HepG2 (cell line): ENCODE results near the gene ZBTB9. TPM values are rescaled to one million over a fixed set of nuclear protein-coding genes. Genes with fewer than 3 reads are reported as not detected.
A peak's percentile ranks its signal among the peaks of the same experiment; 100 is the strongest.

Experiments
- CREBL2 ChIP-seq: sonication (generic); formaldehyde crosslinking; IDR thresholded peaks from 2 replicates; pipeline ENCODE4 v1.8.1; 2023; ENCODE audit warnings: missing genetic modification reagents, mild to moderate bottlenecking, borderline replicate concordance
- NFIC ChIP-seq: IDR thresholded peaks from 2 replicates; pipeline ENCODE4 v1.6.1; 2012; ENCODE audit warnings: mild to moderate bottlenecking, low read length, inconsistent platforms
- RARG ChIP-seq: sonication (generic); formaldehyde crosslinking; IDR thresholded peaks from 2 replicates; pipeline ENCODE4 v1.4.0; 2020; ENCODE audit warnings: low read depth, mild to moderate bottlenecking, missing genetic modification reagents
- RXRA ChIP-seq: sonication (generic); formaldehyde crosslinking; IDR thresholded peaks from 2 replicates; pipeline ENCODE4 v1.5.1; 2020; ENCODE audit warnings: missing genetic modification reagents
- TGIF2 ChIP-seq: IDR thresholded peaks from 2 replicates; pipeline ENCODE4 v1.6.1; 2016; ENCODE audit warnings: control low read depth, missing compliant biosample characterization
- ZNF639 ChIP-seq: conservative IDR thresholded peaks from 2 replicates; pipeline ENCODE4 v1.6.1; 2018; ENCODE audit warnings: missing genetic modification reagents
- polyA plus RNA-seq, 8 experiments: library from polyadenylated mRNA; depleted of rRNA in 3 of 8; stranded (reverse) in 7 of 8; unstranded in 1 of 8; fragments of >200 nt; fragmentation: Illumina TruSeq in 4 of 8; extraction: Trizol in 4 of 8; gene quantifications; 2 replicates each; pipeline versions ENCODE4 v1.2.1 to v1.2.3, GENCODE V29; 2011 to 2016; ENCODE audit warnings: low read depth in 4 of 8, missing spikeins in 1 of 8, mixed read lengths in 1 of 8; ENCODE audit not compliant: insufficient read depth in 1 of 8
- total RNA-seq, 5 experiments: library from RNA; depleted of rRNA; stranded (reverse); fragments of >200 nt; fragmentation: Illumina TruSeq; extraction: Trizol; gene quantifications; 2 replicates each; pipeline ENCODE4 v1.2.3, GENCODE V29; 2016; ENCODE audit warnings: low read depth in 1 of 5
- TF ChIP-seq, protein P1 (sequence below), 2 experiments: sonication (generic) in 1 of 2; formaldehyde crosslinking in 1 of 2; IDR thresholded peaks; 2 replicates each; pipeline versions ENCODE4 v1.4.0 to v1.6.1; 2018 to 2020; ENCODE audit warnings: missing genetic modification reagents in 2 of 2, borderline replicate concordance in 1 of 2, low read depth in 1 of 2, mild to moderate bottlenecking in 1 of 2, missing biosample characterization in 1 of 2

ZBTB9 gene
- total and polyA plus RNA-seq, 2 of the 13 experiments (the other 11 are each of a cell fraction or from before 2014, with no cell fraction given): 5.3 to 9.2 TPM

- peak; percentile 47; the same call in 1 of the 2 replicates for TF ChIP-seq RXRA (CRISPR knock-in tag)
- no peak for TF ChIP-seq NFIC
- TF ChIP-seq RARG (CRISPR knock-in tag): no peak
- TF ChIP-seq CREBL2: peak; percentile 25; the same call in 1 of the 2 replicates
- peak; percentile 59; the same call in 1 of the 2 replicates for TF ChIP-seq TGIF2 (CRISPR knock-in tag)
- TF ChIP-seq, protein P1, sequence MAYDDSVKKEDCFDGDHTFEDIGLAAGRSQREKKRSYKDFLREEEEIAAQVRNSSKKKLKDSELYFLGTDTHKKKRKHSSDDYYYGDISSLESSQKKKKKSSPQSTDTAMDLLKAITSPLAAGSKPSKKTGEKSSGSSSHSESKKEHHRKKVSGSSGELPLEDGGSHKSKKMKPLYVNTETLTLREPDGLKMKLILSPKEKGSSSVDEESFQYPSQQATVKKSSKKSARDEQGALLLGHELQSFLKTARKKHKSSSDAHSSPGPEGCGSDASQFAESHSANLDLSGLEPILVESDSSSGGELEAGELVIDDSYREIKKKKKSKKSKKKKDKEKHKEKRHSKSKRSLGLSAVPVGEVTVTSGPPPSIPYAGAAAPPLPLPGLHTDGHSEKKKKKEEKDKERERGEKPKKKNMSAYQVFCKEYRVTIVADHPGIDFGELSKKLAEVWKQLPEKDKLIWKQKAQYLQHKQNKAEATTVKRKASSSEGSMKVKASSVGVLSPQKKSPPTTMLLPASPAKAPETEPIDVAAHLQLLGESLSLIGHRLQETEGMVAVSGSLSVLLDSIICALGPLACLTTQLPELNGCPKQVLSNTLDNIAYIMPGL (CRISPR knock-in tag; IDR thresholded peaks at IDR 0.05; ENCODE audit: borderline replicate concordance in 1 of 2, low read depth in 1 of 2): peak in 1 of 2 experiments; percentile 26; a peak in 1 of 4 replicates
- peak; percentile 73; the same call in 1 of the 2 replicates for TF ChIP-seq ZNF639 (CRISPR knock-in tag)
Observed at GRCh38 chr6:33410711-33411631, 43.4 kb upstream of the ZBTB9 start, which contains the start of gene PHF1 (continued).
